PC-3 (cell line): ENCODE measurements around the gene MYH6.

ENCODE experiments used
- CTCF ChIP-seq: fragments of 300-600 bp; sonication (generic); conservative IDR thresholded peaks from 2 replicates; pipeline ENCODE4 v1.5.1; 2017; ENCODE audit warnings: antibody characterized with exemption, low read depth, mild to moderate bottlenecking, low read length
- EZH2phosphoT487 ChIP-seq: fragments of 300-600 bp; sonication (generic); IDR thresholded peaks from 2 replicates; pipeline ENCODE4 v1.6.1; 2018; ENCODE audit warnings: mild to moderate bottlenecking, antibody characterized with exemption, low read length, borderline replicate concordance

- TF ChIP-seq CTCF (no peak), EZH2phosphoT487 (no peak)
Measured at GRCh38 chr14:23396781-23397407, 11.2 kb downstream of the MYH6 start.
